Gastrocnemius medialis (tissue), 4 donors: ENCODE results near the gene MYO3B.

Source experiments
- POLR2A ChIP-seq, 2 donors: fragments of 450-650 bp; IDR thresholded peaks; one replicate each; pipeline ENCODE4 v1.6.1; 2017; ENCODE audit warnings: antibody characterized with exemption in 2 of 2, mild to moderate bottlenecking in 2 of 2, moderate library complexity in 2 of 2
- TF ChIP-seq, protein P1 (sequence below), 5 experiments: fragments of 450-650 bp in 3 of 5; fragments of 200-600 bp in 2 of 5; sonication (generic) in 2 of 5; IDR thresholded peaks in 4 of 5; conservative IDR thresholded peaks in 1 of 5; 1 replicate in 4 of 5; 2 replicates in 1 of 5; pipeline ENCODE4 v1.5.1; 2016 to 2019; ENCODE audit warnings: antibody characterized with exemption in 5 of 5, mild to moderate bottlenecking in 3 of 5, moderate library complexity in 3 of 5

DNA sequence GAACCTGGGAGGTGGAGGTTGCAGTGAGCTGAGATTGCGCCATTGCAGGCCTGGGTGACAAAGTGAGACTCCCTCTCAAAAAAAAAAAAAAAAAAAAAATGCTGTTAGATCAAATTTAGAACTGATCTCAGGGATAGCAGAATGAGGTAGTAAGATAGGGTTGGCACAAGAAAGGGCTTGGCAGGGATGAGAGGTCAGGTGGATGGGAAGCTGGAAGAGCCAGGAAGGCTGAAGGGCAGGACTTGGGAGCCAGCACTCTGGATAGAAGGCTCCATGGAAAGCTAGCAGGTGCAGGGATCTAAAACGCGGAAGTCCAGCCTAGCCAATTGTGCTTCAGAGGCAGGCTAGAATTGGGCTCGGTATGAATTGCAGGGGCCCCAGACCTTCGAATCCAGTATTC, 286.3 kb downstream of the MYO3B start:
- TF ChIP-seq, protein P1, sequence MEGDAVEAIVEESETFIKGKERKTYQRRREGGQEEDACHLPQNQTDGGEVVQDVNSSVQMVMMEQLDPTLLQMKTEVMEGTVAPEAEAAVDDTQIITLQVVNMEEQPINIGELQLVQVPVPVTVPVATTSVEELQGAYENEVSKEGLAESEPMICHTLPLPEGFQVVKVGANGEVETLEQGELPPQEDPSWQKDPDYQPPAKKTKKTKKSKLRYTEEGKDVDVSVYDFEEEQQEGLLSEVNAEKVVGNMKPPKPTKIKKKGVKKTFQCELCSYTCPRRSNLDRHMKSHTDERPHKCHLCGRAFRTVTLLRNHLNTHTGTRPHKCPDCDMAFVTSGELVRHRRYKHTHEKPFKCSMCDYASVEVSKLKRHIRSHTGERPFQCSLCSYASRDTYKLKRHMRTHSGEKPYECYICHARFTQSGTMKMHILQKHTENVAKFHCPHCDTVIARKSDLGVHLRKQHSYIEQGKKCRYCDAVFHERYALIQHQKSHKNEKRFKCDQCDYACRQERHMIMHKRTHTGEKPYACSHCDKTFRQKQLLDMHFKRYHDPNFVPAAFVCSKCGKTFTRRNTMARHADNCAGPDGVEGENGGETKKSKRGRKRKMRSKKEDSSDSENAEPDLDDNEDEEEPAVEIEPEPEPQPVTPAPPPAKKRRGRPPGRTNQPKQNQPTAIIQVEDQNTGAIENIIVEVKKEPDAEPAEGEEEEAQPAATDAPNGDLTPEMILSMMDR (IDR thresholded peaks at IDR 0.05 in 4 of 5, conservative IDR thresholded peaks at IDR 0.05 in 1 of 5), result no peak
- TF ChIP-seq POLR2A (IDR thresholded peaks at IDR 0.05), result no peak
